ES-I3 (cell line): Measurements from ENCODE around the gene PRDX3.

Source experiments
- H3K36me3 ChIP-seq: 2 replicates; pipeline ENCODE4 v1.6.1; 2013; ENCODE audit warnings: mild to moderate bottlenecking, low read length, control low read depth, moderate library complexity; ENCODE audit not compliant: insufficient read depth
- H3K4me1 ChIP-seq: 2 replicates; pipeline ENCODE4 v1.6.1; 2013; ENCODE audit warnings: mild to moderate bottlenecking, control low read depth, low read length; ENCODE audit not compliant: insufficient read depth
- H3K9ac ChIP-seq: 2 replicates; pipeline ENCODE4 v1.6.1; 2013; ENCODE audit warnings: low read depth, mild to moderate bottlenecking, low read length, moderate library complexity
- H3K9me3 ChIP-seq: 2 replicates; pipeline ENCODE4 v1.6.1; 2013; ENCODE audit warnings: mild to moderate bottlenecking, low read length, moderate library complexity; ENCODE audit not compliant: control insufficient read depth, insufficient read depth

The PRDX3 gene

GRCh38 chr10:119135513-119135881 is 43.1 kb downstream of the PRDX3 start:
- Histone ChIP-seq H3K4me1 (no peaks in the 10 kb centered on the region), H3K36me3 (peaks cover 19% of the 10 kb centered on the region), H3K9me3 (no peaks in the 10 kb centered on the region), H3K9ac (no peak overlapping the region)

GRCh38 chr10:119133949-119134348 is 44.7 kb downstream of the PRDX3 start:
- no peak overlapping the region for H3K9ac ChIP-seq
- no peaks in the 10 kb centered on the region for H3K9me3 ChIP-seq
- H3K4me1 ChIP-seq, result no peaks in the 10 kb centered on the region
- H3K36me3 ChIP-seq, result peaks cover 27% of the 10 kb centered on the region

GRCh38 chr10:119132521-119133345 is 45.9 kb downstream of the PRDX3 start:
- Histone ChIP-seq H3K4me1 (no peaks in the 10 kb centered on the region), H3K36me3 (peaks cover 29% of the 10 kb centered on the region), H3K9me3 (no peaks in the 10 kb centered on the region), H3K9ac (no peak overlapping the region)

- no peak overlapping the region for H3K9ac ChIP-seq
- H3K9me3 ChIP-seq, result no peaks in the 10 kb centered on the region
- no peaks in the 10 kb centered on the region for H3K4me1 ChIP-seq
- H3K36me3 ChIP-seq, result peaks cover 29% of the 10 kb centered on the region
These were observed 46.9 kb downstream of the PRDX3 start for GRCh38 chr10:119131512-119132240.

GRCh38 chr10:119129721-119130120 is 48.9 kb downstream of the PRDX3 start:
- peaks cover 34% of the 10 kb centered on the region for H3K36me3 ChIP-seq
- no peaks in the 10 kb centered on the region for H3K9me3 ChIP-seq
- no peaks in the 10 kb centered on the region for H3K4me1 ChIP-seq
- no peak overlapping the region for H3K9ac ChIP-seq

- H3K9me3 ChIP-seq, result no peaks in the 10 kb centered on the region
- peaks cover 21% of the 10 kb centered on the region for H3K36me3 ChIP-seq
- H3K4me1 ChIP-seq, result no peaks in the 10 kb centered on the region
- no peak overlapping the region for H3K9ac ChIP-seq
These were observed 52.7 kb downstream of the PRDX3 start for GRCh38 chr10:119125942-119126341.

- H3K4me1 ChIP-seq, result no peaks in the 10 kb centered on the region
- H3K9ac ChIP-seq, result no peak overlapping the region
- peaks cover 14% of the 10 kb centered on the region for H3K36me3 ChIP-seq
- no peaks in the 10 kb centered on the region for H3K9me3 ChIP-seq
These were observed 57.7 kb downstream of the PRDX3 start for GRCh38 chr10:119120875-119121274.

GRCh38 chr10:119120413-119120867 is 58.2 kb downstream of the PRDX3 start:
- Histone ChIP-seq H3K4me1 (no peaks in the 10 kb centered on the region), H3K36me3 (peaks cover 14% of the 10 kb centered on the region), H3K9ac (no peak overlapping the region), H3K9me3 (no peaks in the 10 kb centered on the region)

- Histone ChIP-seq H3K36me3 (peaks cover 14% of the 10 kb centered on the region), H3K4me1 (no peaks in the 10 kb centered on the region), H3K9ac (no peak overlapping the region)
These were observed 59.2 kb downstream of the PRDX3 start for GRCh38 chr10:119119400-119119799.

GRCh38 chr10:119118231-119118630 is 60.4 kb downstream of the PRDX3 start:
- H3K36me3 ChIP-seq, result peaks cover 14% of the 10 kb centered on the region
- H3K4me1 ChIP-seq, result no peaks in the 10 kb centered on the region
- no peak overlapping the region for H3K9ac ChIP-seq
- H3K9me3 ChIP-seq, result no peaks in the 10 kb centered on the region

More at GRCh38 chr10:119119400-119119799, 59.2 kb downstream of the PRDX3 start:
- no peaks in the 10 kb centered on the region for H3K9me3 ChIP-seq
